ENCODE measurements around the gene PAPOLG. TPM values are rescaled to one million over a fixed set of nuclear protein-coding genes. Genes with fewer than 3 reads are reported as not detected.

PAPOLG gene
- total RNA-seq: 20.9 and 21.3 TPM in 2 replicates

DNA sequence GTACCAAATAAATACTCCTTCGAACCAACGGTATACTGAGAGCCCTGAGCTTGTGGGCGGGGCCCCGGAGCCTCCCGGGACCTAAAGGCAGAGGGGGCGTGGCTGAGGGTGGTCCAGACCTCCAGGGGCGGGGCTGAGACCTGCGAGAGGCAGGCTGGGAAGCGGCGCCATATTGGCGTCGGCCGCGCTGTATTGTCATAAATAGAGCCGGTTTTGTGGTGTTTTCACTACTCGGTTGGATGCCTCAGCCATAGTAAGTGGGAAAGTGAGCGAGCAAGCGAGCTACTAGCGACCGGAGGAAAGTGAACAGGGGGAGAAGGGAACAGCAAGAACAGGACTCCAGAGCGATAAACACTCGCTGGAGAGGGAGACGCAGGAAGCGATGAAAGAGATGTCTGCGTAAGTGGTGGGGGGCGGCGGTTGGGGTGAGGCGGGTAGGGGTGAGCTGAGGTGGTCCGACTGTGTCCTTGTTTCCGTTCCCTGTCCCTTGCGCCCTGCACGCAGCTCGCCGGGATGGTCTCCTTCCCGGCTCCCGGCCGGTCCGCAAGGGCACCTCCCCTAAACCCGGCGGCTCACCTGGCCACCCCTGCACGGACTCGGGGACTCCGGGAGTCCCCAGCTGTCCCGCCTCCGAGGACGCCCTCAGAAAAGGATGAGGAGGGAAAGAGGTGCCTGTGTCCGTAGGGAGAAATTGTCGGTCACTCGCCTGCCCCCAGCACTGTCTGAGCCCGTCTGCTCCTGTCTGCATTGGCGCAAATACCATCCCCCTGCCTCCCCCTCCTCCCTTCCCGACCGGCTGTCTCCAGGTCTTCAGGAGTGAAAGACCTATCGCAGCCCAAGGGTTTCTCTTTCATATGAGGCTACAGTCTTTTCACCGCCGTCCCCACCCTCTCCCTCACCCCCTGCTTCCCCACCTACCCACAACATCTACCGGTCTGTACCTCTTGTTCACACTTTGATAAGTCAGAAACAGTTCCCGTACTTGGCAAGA, at the start of gene PAPOLG:
Gene PAPOLG (plus strand): TSS at position 172 of the 991 bp plus-strand sequence. CDS start 211 bp downstream, at position 383.

Small RNA genes within 50 kb of the gene (small RNA-seq; reads per million reads assigned to genes)
- gene RN7SL632P: not detected
- not detected for gene RNU6-612P

Other genes starting within 250 kb of the PAPOLG start
- 0.78 and 1.2 TPM in 2 replicates for gene BCL11A, start 202.6 kb upstream of the PAPOLG start, total RNA-seq
- gene REL, start 125.3 kb downstream of the PAPOLG start, total RNA-seq: 7.4 and 10.7 TPM in 2 replicates

Data from articular chondrocyte of knee joint (primary cell).